Measurements from ENCODE around the gene HOMER2.
"Not testable (repeated sequence)": the region's sequence is repeated elsewhere in the genome, so short reads cannot be mapped to it uniquely, and the experiment has no call there.

HOMER2 gene

DNA sequence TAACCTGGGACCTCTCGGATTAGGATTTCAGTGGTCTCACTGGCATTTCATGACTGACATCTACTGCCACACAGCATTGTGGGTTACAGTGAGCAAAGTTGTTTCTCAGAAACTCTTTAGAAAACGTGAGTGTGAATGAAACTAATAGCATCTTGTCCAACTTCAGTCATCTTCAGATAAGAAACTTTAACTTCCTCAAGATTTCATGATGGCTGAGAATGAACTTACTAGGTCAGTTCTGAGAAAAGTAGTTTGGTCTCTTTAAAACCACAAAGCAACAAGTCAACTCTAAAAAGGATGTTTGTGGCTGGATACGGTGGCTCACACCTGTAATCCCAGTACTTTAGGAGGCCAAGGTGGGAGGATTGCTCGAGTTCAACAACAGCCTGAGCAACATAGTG lies 14.2 kb upstream of the HOMER2 start:
- DNase-seq (ENCODE audit: extremely low read depth in 1 of 2, low read depth in 1 of 2): no peak

DNA sequence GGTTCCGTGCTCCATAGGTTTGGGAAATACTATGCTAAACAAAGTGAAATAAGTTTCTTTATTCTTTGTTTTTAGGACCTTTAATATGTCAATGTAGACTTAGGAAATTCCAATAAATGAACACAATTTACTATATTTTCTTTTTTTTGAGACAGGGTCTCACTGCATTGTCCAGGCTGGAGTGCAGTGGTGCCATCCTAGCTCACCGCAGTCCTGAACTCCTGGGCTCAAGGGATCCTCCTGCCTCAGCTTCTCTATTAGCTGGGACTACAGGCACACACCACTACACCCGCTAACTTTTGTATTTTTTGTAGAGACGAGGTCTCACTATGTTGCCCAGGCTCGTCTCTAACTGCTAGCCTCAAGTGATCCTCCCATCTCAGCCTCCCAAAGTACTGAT lies 12.4 kb upstream of the HOMER2 start:
- no peak for DNase-seq (ENCODE audit: extremely low read depth in 1 of 2, low read depth in 1 of 2)

DNA sequence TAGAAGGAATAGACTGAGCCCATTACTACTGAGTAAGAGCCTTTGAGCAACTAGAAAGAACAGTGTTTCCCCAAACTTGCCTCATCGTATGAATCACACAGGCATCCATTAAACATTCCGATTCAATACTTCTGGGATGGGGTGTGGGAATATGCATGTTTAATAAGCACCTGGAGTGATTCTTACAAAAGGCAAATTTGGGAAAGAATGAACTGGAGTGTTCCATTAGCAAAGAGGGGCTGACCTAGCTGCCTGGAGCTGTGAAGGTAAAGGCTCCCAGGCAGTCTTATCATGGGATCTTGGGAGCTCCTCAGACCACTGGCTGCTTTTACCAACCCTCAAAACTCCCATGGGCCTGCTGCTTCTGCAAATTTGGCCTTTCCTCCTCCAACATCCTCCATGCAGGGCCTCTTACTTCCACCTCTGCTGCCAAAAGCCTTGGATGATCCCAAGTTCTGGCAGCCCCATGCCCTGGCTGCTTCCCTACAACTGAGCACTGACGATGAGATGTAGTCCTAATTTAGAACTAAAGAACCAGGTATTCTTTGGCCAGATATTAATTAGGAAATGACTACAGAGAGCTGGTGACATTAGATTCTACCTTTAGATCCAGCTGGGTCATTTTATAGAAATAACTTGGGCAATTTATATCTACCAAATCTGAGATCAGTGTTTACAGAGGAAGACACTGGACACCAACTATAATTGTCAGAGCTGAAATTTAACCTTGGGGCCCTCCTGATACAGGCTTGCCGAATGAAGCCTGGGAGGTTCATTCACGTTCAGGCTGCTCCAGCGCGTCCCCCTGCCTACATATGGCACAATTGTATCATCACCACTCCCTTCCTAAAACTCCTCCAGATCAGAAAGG lies 11.2 kb upstream of the HOMER2 start:
- no peak for DNase-seq (ENCODE audit: extremely low read depth in 1 of 2, low read depth in 1 of 2)

DNA sequence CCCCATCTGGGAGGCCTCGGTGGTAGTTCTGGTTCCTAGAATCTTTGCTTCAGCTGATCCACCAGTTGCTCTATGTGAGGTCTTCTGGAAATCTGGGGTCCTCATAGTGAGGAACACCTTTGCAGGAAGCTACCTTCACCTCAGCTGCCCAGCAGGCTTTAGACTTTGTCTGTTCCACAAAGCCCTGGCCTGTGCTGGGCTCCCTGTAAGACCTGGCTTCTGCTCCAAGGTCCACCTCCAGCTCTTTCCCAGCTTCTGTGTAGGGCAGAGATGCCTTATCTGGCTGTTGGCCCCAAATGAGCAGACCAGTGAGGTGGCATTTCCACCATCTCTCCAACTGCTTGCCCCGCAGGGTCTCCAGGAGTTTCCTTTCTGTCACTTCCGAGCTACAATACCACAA lies 8.2 kb upstream of the HOMER2 start:
- DNase-seq (ENCODE audit: extremely low read depth in 1 of 2, low read depth in 1 of 2): no peak

DNA sequence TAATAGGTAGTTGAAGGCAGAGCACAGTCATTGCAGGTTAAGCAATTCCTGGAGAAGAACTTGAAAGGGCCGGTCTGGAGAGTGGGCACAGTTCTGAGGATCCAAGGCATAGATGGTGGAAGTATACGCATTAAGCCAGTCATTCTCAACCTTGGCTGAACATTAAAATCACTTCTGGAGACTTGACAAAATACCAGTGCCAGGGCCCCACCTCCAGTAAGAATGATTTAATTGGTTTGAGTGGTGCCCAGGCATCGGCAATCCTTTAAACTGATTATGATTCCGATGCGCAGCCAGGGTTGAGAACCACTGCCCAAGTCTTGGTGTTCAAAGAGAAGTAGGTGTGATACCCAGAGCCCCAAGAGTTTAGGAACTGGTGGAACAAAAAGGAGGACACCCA lies 6.9 kb upstream of the HOMER2 start:
- no peak for DNase-seq (ENCODE audit: extremely low read depth in 1 of 2, low read depth in 1 of 2)

DNA sequence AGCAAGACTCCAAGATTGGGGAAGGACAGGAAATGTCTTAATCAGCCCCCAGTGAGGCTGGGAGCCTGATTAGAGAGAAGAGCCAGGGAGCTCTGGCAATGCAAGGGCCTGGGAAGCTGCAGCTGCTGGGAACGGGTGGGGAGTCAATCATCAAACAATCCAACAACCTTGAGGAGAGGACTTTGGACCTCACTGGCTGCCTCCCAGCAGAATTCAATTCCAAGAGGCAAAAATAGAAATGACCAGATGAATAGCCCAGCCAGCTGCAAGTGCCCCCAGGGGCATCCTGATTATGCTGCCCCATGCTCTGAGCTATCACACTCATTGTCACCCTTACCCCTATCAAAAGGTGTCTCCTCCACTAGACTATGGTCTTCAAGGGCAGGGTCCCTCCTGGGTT lies 6.1 kb upstream of the HOMER2 start:
- no peak for DNase-seq (ENCODE audit: extremely low read depth in 1 of 2, low read depth in 1 of 2)

DNA sequence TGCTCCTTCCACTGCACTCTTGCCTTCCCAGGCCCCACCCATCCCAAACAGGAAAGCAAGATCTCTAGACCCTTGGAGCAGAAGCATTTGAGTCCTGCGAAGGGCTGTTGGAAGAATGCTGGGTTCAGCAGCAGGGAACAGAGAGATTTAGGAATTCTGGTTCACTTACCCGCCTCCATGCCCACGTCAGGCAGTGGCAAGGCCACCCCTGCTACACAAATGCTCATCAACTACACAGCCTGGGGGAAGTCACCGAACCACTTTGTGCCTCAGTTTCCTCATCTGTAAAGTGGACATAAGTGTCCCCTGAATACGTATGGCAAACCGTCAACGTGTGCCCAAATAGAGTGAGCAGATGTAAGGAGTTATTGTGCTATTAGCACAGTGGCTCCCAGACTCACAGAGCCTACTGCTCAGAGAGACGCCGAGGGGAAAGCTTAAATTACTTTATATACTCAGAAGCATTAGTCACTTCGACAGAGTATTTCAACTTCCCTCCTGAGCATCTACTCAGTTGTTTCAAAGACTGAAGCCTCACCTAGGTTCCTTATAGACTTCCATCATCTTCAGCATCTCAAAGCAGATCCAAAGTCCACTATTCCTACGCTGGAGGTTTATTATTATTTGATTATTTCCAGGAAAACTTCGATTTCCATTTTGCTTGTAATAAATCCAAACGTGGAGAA lies 905 bp downstream of the HOMER2 start:
- no peak for DNase-seq (ENCODE audit: extremely low read depth in 1 of 2, low read depth in 1 of 2)

DNA sequence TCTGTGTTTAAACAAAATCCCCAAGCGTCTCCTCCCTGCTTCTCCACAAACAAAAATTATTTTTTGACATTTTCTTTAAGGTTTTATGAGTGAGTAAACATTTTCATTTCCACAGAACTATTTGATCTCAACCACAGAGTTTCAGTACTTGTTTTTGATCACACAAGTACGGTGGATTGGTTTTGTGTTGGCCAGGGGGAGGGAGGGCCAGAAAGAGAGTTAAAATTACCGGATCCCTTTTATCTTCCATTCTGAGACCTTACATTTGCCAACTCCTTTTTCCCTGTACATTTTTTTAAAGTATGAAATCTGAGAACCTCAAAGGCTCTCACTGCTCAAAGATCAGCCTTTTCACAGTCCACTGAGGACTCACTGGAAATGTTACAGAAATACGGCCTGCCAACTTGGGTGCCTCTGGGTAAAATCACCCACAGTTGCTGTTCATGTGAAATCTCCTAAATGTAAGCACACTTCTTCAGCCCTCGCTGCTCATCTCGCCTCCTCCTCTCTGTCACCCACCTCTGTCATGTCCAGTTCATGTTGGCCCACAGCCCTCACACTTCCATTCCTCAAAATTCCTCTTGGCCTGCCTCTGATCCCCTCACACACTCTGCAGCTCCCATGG lies 1.7 kb downstream of the HOMER2 start:
- no peak for DNase-seq (ENCODE audit: extremely low read depth in 1 of 2, low read depth in 1 of 2)

DNA sequence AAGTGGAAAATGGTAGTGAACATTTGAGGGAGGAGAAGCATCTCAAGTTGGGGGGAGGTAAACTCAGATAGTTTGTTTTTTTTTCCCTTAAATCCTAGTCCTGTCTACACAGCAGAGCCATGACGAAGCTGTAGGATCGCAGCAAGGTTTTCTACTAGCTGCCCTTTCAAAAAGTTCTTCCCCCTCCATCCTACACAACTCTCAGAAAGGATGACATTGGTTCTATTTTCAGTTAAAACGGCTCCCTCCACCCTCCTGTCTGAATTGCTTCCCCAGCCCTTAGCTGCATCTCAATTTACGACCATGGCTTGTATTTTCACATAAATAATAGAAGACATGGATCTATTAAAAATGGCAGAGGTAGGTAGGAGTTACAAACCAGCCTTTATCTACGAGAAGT lies 2.2 kb downstream of the HOMER2 start:
- DNase-seq (ENCODE audit: extremely low read depth in 1 of 2, low read depth in 1 of 2): no peak

DNA sequence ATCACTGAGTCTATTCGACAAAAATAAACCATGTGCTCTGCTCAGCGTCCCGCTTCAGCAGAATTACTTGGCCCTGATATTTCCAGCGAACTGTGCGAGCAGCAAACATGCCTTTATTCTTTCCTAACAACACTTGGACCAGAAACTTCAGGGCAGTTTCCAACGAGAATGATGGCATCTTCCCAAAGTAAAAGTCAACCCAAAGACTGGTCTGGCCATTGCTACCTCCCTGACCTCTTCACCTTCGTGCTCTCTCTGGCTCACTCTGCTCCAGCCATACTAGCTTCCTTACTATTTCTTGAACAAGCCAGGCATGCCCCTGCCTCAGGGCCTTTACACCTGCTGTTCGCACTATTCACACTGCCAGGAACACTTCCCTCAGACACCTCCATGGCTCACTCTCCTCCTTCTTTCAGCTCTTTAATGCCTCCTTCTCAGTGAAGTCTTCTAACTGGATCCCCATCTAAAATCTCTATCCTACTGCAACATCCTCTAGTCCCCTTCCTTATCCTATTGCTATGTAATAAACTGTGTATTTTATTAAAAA lies 6.3 kb downstream of the HOMER2 start:
- no peak for DNase-seq (ENCODE audit: extremely low read depth in 1 of 2, low read depth in 1 of 2)

DNA sequence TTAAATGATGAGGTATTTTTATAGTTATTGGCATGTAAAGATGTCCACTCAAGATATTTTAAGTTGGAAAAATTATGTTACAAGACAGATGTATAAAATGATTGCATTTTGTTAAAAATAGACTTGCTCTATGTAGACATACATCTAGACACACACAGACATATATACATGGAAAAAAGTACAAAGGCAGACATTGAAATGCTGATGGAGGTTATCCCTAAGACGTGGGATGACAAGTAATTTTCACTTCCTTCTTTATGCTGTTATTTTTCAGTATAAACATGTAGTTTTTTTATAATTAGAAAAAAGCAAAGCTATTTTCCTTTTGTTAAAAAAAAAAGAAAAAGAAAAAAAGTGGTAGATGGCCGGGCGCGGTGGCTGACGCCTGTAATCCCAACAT lies 7.2 kb downstream of the HOMER2 start:
- no peak for DNase-seq (ENCODE audit: extremely low read depth in 1 of 2, low read depth in 1 of 2)

DNA sequence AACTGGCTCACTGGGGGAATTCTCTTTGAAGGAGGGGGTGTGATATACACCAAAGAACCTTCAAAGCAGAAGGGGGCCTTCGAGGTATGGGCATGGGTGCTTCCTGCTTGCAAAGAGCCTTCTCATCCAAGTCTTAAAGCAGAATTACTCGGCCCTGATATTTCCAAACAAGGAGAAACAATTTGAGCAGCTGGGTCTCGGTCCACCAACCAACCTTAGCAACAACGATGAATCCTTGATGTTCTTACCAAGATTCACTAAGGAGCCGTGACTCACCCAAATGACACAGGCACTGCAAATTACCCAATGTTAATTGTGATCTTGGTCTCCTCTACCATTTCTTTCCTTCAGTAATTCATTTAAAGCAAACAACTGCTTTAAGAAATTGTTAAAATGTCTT lies 7.7 kb downstream of the HOMER2 start:
- DNase-seq (ENCODE audit: extremely low read depth in 1 of 2, low read depth in 1 of 2): no peak

DNA sequence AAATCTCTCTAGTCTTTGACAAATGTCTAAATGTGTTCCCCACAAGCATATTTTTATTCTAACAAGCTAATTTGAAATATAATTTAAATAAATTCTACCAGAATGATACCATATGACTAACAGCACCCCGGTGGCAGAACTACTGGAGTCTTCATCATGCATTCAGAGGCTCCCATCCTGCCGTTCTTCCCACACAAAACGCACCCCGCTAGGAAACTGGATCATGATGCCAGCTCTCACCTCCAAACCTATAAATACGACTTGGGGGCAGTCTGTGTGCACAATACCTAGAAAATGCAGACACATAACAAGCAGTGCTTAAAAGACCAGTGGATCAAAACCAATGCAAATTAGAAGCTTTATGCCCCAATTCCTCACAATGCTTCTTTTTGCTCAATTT lies 8.5 kb downstream of the HOMER2 start:
- no peak for DNase-seq (ENCODE audit: extremely low read depth in 1 of 2, low read depth in 1 of 2)

DNA sequence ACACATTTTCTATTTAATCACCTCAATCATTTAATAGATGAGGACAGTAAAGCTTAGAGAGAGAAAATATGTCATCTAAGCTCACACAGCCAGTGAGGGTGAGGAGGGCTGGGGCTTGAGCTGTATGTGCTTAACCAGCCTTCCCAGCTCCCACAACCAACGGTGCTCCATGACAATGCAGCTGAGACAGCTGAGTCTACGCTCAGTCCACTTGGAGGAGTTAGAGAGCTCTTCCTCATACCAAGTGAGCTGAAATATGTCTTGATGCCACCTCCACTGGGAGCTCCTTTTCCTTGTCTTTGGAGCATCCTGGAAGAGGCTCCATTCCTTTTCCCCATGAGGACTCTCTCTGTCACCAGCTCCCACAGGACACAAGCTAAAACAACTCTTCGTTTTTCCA lies 9.3 kb downstream of the HOMER2 start:
- DNase-seq (ENCODE audit: extremely low read depth in 1 of 2, low read depth in 1 of 2): no peak

DNA sequence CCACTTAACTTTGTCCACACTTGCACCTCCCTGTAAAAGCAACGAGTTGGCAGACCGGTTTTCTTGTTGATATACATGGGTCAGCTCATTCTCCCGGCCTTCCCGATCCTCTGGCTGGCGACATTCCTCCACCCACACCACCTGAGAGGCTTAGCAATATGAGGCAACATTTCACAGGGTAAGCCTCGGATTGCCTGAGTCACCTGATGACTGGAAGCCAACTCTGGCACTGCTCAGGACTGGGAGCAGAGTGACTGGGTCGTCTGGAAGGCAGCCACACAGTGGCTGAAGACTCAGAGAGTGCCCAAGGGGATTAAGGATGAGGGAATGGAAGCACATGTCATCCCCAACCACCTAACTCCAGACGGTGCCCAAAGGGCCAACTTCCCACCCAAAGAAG lies 9.8 kb downstream of the HOMER2 start:
- DNase-seq (ENCODE audit: extremely low read depth in 1 of 2, low read depth in 1 of 2): no peak

DNA sequence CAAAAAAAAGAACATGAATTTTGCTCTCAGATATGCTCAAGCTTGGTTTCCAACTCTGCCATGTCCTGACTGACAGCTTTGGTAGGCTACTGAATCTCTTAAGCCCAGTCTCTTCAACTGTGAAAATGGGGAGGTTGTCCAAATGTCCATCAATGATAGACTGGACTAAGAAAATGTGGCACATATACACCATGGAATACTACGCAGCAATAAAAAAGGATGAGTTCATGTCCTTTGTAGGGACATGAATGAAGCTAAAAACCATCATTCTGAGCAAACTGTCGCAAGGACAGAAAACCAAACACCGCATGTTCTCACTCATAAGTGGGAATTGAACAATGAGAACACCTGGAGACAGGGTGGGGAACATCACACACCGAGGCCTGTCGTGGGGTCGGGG lies 12.8 kb downstream of the HOMER2 start:
- DNase-seq (ENCODE audit: extremely low read depth in 1 of 2, low read depth in 1 of 2): not testable (repeated sequence)

DNA sequence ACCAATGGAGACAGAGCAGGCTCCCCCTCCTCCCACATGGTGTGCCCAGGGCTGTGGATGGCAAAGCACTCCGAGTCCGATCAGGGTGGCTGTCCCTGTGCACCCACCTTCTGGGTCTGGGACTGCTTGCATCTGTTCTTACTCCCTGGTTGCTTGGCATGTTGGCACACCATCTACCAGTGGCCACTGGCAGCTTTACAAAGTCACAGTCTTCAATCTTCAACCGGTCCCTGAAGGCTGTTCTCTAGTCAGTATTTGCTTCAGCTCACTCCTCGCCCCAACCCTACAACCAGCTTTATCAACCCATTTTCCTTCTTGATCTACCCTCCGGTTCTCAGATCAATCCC lies 14.8 kb downstream of the HOMER2 start:
- no peak for DNase-seq (ENCODE audit: extremely low read depth in 1 of 2, low read depth in 1 of 2)

DNA sequence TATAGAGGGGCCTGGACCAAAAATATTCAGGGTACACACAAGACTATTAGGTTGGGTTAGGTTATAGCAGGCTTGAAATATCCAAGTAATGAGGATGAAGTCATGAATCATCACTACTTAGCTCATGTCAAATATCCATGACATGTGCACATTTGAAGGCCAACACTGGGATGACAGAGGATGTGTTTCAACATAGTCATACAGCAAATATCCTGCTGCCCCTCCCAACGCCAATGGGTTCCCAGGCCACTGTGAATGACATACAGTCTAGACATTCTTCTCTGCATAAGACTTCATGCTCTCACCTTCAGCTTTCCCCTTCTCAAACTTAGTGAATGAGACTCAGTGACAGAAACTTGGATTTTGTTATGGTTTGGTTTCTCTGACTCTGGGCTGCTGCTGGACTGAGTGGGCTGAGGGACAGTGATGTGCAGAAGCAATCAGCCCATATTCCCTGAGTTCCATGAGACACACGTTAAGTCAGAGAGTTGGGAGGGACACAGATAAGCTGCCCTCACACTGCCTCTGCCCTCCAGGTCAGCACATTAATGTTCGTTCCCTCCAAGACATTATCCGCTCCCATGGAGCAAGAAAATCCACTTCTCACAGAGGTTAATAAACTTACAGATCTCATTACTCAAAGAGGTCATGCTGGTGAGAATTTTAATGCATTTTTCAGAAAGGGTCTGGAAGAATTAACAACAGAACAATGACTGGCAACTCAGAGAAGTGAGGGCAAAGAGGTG lies 15.4 kb downstream of the HOMER2 start:
- no peak for DNase-seq (ENCODE audit: extremely low read depth in 1 of 2, low read depth in 1 of 2)

DNA sequence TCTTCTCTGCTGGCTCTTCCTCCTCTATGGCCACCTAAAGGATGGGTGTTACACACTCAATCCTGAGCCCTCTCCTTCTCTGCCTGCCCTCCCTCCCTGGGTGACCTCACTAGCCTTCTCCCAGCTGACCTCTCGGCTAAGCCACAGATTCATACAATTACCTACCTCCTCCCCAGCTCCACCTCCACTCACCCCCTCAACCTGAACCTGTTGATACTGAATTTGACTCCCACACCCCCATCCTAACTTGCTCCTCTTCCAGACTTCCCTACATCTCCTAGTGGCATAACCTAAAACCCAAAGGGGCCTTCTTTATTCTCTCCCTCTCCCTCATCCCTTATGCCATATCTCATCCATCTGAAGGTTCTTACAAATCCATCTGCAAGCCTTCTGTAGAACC lies 17.1 kb downstream of the HOMER2 start:
- no peak for DNase-seq (ENCODE audit: extremely low read depth in 1 of 2, low read depth in 1 of 2)

DNA sequence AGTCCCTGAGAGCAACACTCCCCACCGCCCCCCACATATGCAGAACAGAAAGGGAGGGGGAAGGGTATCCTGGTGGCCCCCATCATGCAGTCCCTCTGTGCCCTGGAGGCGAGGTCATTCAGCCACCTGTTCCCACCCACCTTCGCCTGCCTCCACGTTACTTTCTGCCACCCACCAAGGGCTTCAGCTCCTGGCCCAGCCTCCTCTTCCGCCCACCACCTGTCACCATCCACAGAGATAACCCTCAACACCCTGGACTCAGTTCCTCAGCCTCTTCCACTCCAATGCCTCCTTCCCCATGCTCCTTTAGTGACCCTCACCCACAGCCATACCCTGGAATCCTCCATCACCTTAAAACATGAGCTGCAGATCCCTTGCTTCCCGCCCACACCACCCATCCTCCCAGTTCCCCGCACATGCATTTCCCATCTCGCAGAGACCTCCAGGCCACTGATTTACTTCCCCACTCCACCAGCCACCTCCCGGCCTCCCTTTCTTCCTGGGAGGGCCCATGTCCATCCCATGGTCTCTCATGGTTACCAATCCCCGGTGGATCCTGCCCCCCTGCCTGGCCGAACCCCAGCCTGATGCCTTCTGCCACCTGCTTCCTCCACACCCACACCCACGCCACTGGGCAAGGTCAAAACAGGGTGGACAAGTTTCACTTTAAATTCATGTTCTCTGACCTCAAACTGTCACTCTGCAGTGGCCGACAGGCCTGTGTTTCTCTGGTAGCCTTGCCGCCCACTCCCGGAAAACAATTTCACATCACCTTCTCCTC lies 18.2 kb downstream of the HOMER2 start:
- no peak for DNase-seq (ENCODE audit: extremely low read depth in 1 of 2, low read depth in 1 of 2)

Data from activated CD8-positive, alpha-beta memory T cell treated with anti-CD3 and anti-CD28 coated beads for 1 hour (primary cell).